Activated CD8-positive, alpha-beta memory T cell treated with anti-CD3 and anti-CD28 coated beads, Interleukin-2, amount 50 U/mL, for 24 hours (primary cell): ENCODE data around the gene DLG2.

Experiments
- DNase-seq: peaks from one replicate; pipeline ENCODE4 v3.0.0-alpha.2; 2020; ENCODE audit errors: extremely low read depth

Gene DLG2

GRCh38 chr11:83723999-83724398 lies 1903.1 kb downstream of the DLG2 start:
- no peak for DNase-seq

GRCh38 chr11:83722392-83723119 lies 1904.6 kb downstream of the DLG2 start:
- DNase-seq: no peak

DNA sequence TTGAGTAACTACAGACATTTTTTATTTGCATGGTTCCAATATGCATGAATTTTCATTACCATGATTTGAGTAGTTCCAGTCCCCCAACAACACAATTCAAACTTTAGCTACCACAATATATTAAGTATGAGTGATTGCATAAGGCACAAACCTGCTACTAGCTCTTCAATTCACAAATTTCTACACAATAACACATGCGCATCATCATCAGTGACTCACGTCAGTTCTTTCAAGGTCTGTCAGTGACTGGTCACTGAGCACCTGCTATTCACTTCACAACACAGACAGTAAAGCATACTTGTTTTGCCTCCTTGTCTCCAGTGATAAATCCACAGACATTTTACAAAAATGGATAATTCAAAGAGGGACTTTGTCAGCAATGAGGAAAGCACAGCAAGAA lies 1905.9 kb downstream of the DLG2 start:
- no peak for DNase-seq

GRCh38 chr11:83720675-83721074 lies 1906.5 kb downstream of the DLG2 start:
- DNase-seq: no peak

- DNase-seq: no peak
Measured at GRCh38 chr11:83717537-83717936, 1909.6 kb downstream of the DLG2 start.

DNA sequence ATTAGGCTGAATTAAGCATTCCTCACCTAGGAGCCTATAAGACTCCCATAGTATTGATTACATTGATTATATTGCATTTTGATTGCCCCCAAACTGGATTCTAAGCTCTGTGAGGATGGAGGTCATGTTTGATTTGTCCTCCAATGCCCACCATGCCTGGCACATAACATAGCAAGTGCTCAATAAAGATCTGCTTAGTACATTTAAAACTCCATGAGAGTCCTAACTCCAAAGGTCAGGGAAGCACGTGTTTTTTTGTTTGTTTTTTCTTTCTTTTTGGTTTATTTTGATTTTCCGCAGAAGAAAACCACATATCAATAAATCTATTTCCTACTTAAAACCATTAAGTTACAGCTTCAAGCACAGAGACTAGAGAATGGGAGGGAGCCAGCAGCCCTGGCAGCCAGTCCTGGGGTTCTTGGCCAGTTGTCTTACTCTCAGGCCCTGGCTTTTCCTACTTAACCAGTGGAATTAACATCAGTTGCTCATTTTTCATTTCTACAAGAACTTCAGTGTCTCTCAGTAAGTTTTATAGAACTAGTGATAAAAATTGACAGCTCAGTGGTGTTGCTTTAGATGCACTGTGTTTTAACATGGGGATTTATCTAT lies 1911.1 kb downstream of the DLG2 start:
- no peak for DNase-seq

DNA sequence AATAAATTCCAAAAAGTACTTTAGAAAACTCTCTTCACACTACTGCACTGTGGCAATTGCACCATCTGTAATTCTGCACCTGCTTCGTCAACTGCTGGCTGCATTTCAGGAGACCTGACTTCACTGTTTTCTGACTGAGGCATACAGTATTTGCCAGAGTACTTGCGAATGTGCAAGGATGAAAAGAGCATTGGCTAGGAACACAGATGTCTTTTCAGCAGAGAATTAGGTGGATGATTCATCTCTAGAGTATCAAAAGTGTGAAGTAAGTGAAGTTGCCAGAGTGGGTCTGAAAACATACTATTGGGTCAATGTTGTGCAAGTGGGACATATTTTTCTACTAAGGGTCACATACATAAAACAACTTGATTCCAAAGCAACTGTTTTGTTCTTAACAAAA lies 1913.4 kb downstream of the DLG2 start:
- DNase-seq: no peak

DNA sequence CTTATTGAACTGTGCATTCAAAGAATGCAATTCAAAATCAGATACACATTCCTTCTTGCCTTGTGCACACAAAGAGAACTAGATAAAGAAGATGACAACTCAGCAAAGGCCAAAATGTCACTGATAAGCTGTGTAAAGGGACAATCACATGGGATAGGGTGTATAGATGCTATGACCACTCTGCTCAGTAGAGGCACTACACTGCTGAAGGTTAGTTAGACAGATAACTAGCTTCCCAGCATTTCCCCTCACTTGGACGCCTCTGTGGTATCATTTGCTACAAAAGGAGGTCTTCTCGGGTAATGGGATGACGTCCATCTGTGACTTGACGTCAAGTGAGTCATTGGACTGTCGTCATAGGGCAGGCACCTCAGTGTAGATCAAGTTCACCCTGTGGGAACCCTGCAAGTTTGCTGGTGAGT lies 1916.0 kb downstream of the DLG2 start:
- DNase-seq: no peak

DNA sequence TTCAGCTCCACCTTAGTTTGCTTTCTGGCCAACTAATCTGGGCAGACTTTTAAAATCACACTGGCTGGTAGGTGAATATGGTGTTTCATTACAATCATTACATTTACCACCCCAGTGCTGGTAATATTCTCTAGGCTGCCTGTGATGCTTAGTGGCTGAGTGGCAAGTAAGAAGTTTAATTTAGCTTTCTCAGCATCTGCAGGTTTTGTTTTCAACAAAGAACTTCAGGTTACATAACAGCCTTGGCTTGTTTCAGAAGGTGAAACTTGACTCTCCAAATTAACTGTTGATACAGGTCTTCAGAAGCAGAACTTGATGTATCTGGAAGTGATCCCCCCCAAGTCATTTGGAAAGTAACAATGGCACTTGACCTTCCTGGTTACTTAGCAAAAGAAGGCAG lies 1917.7 kb downstream of the DLG2 start:
- DNase-seq: no peak

GRCh38 chr11:83706566-83706965 lies 1920.6 kb downstream of the DLG2 start:
- DNase-seq: no peak

DNA sequence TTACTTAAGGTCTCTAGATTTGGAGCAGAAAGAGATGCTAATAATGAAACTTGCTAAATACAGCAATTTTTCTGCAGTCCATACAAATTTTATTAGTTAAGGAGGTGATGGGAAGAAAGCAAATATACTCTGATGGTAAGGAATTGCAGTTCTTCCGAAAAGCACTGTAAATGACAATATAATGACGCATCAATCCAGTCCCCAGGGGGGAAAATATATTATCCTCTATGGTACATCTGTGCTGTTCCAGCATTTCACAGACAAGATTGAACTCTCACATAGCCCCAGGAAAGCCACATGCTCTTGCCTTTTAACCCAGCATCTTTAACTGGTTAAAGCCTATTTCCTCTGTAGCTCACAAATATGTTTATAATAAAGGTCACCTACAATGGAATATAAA lies 1924.3 kb downstream of the DLG2 start:
- no peak for DNase-seq

- no peak for DNase-seq
Measured at GRCh38 chr11:83697518-83697917, 1929.6 kb downstream of the DLG2 start.

DNA sequence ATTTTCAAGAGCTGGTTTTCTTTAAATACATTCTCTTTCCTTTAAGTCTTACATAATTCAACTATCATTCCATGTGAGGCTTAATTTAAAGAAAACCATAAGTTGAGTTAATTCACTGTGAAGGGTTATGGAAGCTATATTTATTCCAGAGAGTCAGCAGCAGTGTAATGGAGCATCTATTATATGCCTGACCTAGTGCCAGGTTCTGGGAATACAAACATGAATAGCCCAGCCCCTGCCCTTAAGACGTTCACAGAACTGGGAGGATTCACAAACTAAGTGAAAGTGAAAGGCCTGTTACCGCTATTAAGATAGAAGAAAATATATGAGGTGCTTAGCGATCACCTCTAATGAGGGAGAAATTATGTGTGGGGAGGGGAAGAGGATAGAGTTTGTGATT lies 1932.1 kb downstream of the DLG2 start:
- DNase-seq: no peak

DNA sequence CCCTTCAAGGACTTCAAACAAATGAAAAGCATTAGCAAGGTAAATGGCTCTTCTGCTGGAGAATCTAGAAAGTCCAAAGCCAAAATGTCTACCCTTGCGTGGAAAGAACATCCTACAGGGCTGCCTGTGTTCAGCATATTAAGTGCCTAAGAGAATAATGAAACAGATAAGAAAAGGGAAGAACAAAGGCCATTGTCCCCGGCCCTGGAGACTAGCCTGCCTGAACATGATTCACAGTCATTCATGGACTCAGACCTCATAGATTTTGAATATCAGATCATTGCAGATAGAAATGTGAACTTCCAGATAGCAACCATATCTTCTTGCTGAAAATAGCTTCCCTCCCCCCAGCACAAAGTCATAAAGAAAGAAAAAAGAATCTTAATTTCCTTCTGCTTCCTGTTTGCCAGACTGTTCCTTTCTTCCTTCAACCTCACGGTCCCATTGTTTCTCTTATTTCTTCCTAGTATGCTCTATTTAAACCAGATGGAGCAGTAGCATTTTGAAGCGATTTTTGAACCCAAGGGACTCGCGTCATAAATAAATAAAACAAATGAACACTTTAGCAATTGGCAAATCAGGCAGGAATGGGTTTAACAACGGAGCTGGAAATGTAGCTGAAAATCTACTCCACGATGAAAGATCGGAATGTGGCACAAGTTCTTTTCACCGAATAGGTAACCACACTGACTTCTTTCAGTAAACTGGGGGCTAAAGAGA lies 1932.8 kb downstream of the DLG2 start:
- DNase-seq: no peak

- no peak for DNase-seq
Measured at GRCh38 chr11:83693306-83693992, 1933.7 kb downstream of the DLG2 start.

DNA sequence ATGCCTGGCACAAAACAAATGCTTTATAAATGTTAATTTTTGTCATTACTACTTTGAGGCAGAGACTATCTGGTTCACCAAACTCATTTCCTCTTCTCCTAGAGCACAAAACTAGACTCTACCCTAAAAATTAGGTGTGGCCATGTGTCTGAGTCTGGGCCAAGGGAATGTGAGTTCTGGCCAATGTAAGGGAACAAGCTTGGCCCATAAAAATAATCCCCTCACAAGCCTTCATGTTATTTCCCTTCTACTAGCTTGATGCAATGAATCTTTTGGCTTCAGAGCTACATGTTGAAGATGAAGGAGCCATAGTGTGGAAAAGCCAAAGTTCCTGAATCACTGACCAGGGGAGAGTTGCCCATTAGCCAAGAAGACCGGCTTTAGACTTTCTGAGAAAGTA lies 1934.5 kb downstream of the DLG2 start:
- no peak for DNase-seq

DNA sequence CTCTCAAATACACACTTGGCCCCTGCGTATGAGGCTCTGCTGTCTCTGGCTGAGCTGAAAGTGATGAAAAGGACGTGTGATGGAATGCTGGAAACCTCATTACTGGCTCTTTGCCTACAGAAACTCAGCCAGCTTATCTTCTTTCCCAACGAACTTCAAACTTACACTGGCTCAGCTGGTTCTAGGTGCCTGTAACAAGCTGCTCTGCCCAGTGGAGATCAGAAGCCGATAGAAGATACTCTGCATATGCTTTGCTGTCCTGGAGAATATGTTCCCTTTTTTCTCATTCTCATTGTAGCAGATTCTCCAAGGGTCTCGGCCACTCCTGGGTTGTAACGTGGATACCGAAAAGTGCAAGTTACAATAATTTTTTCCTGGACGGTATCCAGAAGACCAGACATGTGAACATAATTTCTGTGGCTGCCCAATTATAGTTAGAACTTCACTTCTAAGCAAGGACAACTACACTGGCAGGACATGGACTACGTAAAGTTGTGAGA lies 1935.6 kb downstream of the DLG2 start:
- DNase-seq: no peak

- no peak for DNase-seq
Measured at GRCh38 chr11:83689144-83689780, 1937.9 kb downstream of the DLG2 start.

DNA sequence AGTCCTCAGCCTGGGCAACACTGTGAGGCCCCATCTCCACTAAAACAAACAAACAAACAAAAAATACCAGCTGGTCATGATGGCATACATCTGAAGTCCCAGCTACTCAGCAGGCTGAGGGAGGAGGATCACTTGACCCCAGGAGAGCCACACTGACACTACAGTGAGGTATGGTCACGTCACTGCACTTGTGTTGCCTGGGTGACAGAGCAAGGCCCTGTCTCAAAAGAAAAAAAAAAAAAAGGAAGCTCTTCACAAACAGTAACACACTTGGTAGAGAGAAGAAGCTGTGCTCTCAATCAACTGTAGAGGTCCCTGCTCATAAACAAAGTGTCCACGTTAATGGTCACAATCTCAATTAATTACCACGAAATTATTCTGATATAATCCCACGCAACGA lies 1939.4 kb downstream of the DLG2 start:
- no peak for DNase-seq

DNA sequence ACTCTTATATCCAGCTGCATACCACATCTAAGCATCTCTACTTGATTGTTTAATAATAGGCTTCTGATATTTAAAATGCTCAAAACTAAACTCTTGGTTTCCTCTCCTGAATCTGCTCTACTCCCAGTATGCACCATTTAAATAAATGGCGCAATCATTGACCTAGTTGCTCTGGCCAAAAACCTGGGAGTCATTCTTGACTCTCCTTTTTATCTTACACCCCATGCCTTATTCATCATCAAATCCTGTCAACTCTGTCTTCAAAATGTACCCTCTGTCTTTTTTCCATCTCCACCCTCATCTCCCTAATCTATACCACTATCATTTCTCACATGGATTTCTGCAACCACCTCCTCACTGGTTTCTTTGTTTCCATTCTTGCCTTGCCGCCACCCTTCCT lies 1941.4 kb downstream of the DLG2 start:
- DNase-seq: no peak

DNA sequence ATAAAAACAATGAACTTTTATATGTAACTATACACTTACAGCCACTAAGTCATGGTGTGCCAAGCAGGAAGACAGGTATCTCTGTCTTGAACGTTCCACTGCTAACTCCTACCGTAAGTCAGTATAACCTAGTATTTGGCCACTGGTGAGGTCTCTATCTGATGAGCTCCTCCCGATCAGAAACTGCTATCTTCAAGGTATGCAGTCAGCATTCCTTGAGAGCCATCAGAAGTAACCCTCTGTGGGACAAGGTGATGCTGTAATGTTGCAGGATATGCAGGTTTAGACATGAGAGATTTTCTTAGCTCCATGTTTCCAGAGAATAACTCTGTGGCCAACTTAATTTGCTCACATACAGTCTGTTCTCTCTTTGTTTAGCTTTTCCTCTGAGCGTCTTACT lies 1943.1 kb downstream of the DLG2 start:
- DNase-seq: no peak

- no peak for DNase-seq
Measured at GRCh38 chr11:83682611-83682973, 1944.6 kb downstream of the DLG2 start.
